ENCODE results near the gene ARHGEF4.
"Not testable (repeated sequence)": the region's sequence is repeated elsewhere in the genome, so short reads cannot be mapped to it uniquely, and the experiment has no call there.

The ARHGEF4 gene

GRCh38 chr2:130898553-130898952 lies 61.8 kb downstream of the ARHGEF4 start:
- H3K9me3 Mint-ChIP-seq = peaks cover 0 to 6% of the 10 kb centered on the region in 2 donors
- ATAC-seq (no peak), DNase-seq (no peak)
- H3K27ac Mint-ChIP-seq = no peak overlapping the region
- no peaks in the 10 kb centered on the region for H3K4me1 Mint-ChIP-seq
- H3K27me3 Mint-ChIP-seq = peaks cover 23% of the 10 kb centered on the region
- no peak overlapping the region for H3K4me3 Mint-ChIP-seq

GRCh38 chr2:130899306-130899705 lies 62.6 kb downstream of the ARHGEF4 start:
- no peak for ATAC-seq
- Mint-ChIP-seq H3K4me3 (no peak overlapping the region), H3K27ac (no peak overlapping the region), H3K27me3 (peaks cover 18% of the 10 kb centered on the region), H3K9me3 (peaks cover 0 to 6% of the 10 kb centered on the region in 2 donors), H3K4me1 (no peaks in the 10 kb centered on the region)
- no peak for DNase-seq

- no peaks in the 10 kb centered on the region for H3K4me1 Mint-ChIP-seq
- no peaks in the 10 kb centered on the region for H3K9me3 Mint-ChIP-seq
- no peak overlapping the region for H3K27ac Mint-ChIP-seq
- DNase-seq = no peak
- no peak for ATAC-seq
- peaks cover 18% of the 10 kb centered on the region for H3K27me3 Mint-ChIP-seq
- H3K4me3 Mint-ChIP-seq = no peak overlapping the region
Measured at GRCh38 chr2:130901061-130901460, 64.3 kb downstream of the ARHGEF4 start.

- ATAC-seq = not testable (repeated sequence)
Measured at GRCh38 chr2:130901626-130902025, 64.9 kb downstream of the ARHGEF4 start.

DNA sequence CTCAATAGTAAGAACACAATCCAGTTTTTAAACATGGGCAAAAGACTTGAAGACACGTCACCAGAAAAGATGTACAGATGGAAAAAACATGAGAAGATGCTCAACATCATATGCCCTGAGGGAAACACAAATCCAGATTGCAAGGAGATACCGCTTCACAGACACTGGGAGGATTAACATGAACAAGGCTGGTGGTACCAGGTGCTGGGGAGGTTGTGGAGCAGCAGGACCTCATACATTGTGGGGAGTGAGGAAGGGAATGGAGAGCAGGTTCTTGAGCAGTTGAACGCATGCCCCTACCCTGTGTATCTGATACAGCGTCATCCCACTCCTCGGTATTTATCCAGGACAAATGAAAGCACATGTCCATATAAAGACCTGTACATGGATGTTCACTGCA lies 72.1 kb downstream of the ARHGEF4 start:
- Mint-ChIP-seq H3K4me1 (no peaks in the 10 kb centered on the region), H3K27ac (no peak overlapping the region), H3K27me3 (peaks cover 31% of the 10 kb centered on the region), H3K4me3 (no peak overlapping the region), H3K9me3 (no peaks in the 10 kb centered on the region)
- no peak for DNase-seq
- no peak for ATAC-seq

More at GRCh38 chr2:130901626-130902025, 64.9 kb downstream of the ARHGEF4 start:
- H3K27ac Mint-ChIP-seq, H3K4me1 Mint-ChIP-seq, H3K9me3 Mint-ChIP-seq, DNase-seq, H3K4me3 Mint-ChIP-seq: not testable (repeated sequence)
- peaks cover 18% of the 10 kb centered on the region for H3K27me3 Mint-ChIP-seq

DNA sequence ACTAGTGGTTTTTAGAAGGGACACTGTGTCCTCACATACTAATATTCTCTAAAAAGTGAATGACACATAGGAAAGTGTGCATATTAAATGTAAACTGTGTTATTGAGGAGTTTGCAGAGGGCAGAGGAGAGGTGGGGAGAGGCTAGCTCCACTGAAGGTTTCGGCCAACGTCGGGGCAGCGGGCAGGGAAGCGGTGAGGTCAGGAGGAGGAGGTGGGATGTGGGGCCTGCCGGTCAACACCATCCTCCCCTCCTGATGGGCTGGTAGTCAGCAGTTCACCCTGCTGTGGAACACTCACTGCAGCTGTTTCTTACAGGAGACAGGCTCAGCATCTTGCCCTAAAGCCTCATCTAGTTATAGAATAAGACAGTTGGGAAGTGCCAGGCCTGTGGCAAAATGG lies 74.2 kb downstream of the ARHGEF4 start:
- Mint-ChIP-seq H3K27ac (no peak overlapping the region), H3K4me1 (no peaks in the 10 kb centered on the region), H3K27me3 (peaks cover 50% of the 10 kb centered on the region), H3K4me3 (no peak overlapping the region), H3K9me3 (no peaks in the 10 kb centered on the region)
- DNase-seq = no peak
- ATAC-seq = no peak

- Mint-ChIP-seq H3K4me1 (no peaks in the 10 kb centered on the region), H3K27ac (no peak overlapping the region), H3K9me3 (no peaks in the 10 kb centered on the region), H3K4me3 (no peak overlapping the region), H3K27me3 (peaks cover 54% of the 10 kb centered on the region)
- ATAC-seq (no peak), DNase-seq (no peak)
Measured at GRCh38 chr2:130911482-130911881, 74.8 kb downstream of the ARHGEF4 start.

DNA sequence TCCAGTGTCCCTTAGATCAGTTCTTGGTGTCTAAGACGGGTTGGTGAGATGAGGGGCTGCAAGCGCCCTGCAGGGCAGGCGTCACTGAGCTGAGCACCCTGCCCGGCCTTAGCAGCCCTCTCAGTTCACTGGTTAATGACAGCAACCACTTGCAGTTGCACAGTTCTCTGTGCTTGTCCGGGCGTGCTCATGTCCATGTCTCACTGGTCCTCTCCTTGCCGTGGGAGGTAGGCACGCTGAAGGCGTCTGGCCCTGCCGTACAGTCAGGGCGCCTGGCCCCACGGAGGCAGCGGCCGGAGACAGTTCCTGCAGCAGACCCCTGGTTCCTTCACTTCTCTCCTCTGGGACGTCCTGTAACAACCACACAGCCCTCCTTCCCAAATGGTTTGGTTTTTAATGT lies 75.3 kb downstream of the ARHGEF4 start:
- DNase-seq = no peak
- Mint-ChIP-seq H3K9me3 (no peaks in the 10 kb centered on the region), H3K27me3 (peaks cover 60% of the 10 kb centered on the region), H3K4me1 (no peaks in the 10 kb centered on the region), H3K27ac (peak overlapping the region; percentile 3 to 42), H3K4me3 (no peak overlapping the region)
- ATAC-seq = no peak

- ATAC-seq (no peak), DNase-seq (no peak)
- no peaks in the 10 kb centered on the region for H3K9me3 Mint-ChIP-seq
- peaks cover 64% of the 10 kb centered on the region for H3K27me3 Mint-ChIP-seq
- no peaks in the 10 kb centered on the region for H3K4me1 Mint-ChIP-seq
- no peak overlapping the region for H3K4me3 Mint-ChIP-seq
- peak overlapping the region in 1 of 2 donors; percentile 3 for H3K27ac Mint-ChIP-seq
Measured at GRCh38 chr2:130912471-130912870, 75.8 kb downstream of the ARHGEF4 start.

DNA sequence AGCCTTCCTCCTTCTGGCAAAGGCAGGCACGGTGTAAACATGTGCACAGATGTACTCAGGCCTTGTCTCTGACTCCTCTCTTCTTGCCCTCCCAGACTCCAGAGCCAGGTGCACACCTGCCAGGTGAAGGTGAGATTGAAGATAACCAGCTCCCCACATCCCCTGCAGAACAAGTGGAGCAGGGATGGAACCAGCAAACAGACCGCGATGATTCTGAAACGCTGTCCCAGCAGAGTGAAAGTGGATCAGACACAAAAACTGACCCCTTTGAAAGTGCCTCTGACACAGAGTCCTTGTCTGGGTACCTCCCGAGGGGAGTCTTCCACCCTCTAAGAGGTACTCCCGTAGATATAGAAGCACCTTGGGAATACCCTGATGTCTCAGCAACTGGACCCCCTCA lies 77.2 kb downstream of the ARHGEF4 start:
- ATAC-seq (no peak), DNase-seq (no peak)
- Mint-ChIP-seq H3K27ac (peak overlapping the region in 1 of 2 donors; percentile 78), H3K9me3 (no peaks in the 10 kb centered on the region), H3K4me1 (no peaks in the 10 kb centered on the region), H3K27me3 (peaks cover 64% of the 10 kb centered on the region), H3K4me3 (no peak overlapping the region)

DNA sequence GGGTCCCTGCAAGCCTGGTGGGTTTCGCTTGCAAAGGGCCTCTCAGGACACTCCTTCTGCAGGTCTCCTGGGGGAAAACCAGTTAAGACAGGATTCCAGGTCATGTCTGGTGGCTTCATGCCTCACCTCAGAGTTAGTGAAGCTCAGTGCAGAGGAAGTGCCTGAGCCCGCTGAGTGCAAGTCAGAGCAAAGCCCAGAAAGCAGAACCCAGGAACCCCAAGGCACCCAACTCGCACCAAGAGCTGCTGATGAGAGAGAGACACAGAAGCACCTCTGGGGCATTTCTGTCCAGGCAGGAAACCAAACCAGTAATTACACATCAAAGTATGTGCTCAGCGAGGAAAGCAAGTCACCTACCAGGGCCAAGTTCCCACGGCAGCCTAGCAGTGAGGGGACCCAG lies 78.4 kb downstream of the ARHGEF4 start:
- Mint-ChIP-seq H3K4me1 (no peaks in the 10 kb centered on the region), H3K27me3 (peaks cover 55% of the 10 kb centered on the region), H3K27ac (no peak overlapping the region), H3K9me3 (no peaks in the 10 kb centered on the region), H3K4me3 (no peak overlapping the region)
- ATAC-seq = no peak
- DNase-seq = no peak

DNA sequence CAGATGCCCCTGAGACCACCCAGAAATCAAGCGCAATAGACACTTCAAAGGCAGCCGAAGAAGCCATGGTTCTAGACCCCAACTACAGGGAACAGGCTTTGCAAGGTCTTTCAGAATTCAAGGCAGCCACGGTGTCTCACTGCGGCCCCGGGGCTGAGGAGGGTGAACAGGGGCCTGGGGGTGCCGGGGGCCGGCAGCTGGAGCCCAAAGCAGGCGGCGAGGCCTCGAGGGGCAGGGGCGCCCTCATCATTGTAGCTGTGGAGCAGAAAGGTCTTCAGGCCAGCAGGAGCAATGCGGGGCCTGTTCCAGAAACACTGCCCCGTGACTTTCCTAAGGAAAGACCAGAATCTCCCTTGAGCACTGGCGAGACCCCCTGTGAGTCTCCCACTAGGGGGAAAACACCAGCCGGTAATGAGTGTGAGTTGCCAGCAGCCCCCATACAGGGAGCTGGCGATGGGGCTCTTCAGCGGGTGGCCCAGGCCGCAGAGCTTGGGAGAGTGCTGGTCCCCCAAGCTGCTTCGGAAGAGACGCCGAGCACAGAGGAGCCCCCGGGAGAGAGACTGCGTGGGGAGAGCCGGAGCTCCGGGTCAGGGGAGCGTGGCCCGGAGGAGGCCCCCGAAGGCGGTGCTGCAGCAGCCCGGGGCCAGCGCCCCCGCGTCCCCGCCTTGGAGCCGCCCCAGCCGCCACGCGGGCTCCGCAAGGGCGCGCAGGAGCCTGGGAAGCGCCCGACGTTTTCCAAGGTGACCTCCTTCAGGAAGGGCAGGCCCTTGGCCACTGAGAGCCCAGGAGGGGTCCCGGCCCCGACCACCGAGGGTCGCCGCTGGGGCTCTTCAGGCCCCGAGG lies 79.1 kb downstream of the ARHGEF4 start:
- no peak overlapping the region for H3K4me3 Mint-ChIP-seq
- H3K27ac Mint-ChIP-seq = no peak overlapping the region
- H3K9me3 Mint-ChIP-seq = no peaks in the 10 kb centered on the region
- no peak for DNase-seq
- H3K27me3 Mint-ChIP-seq = peaks cover 55% of the 10 kb centered on the region
- no peak for ATAC-seq
- H3K4me1 Mint-ChIP-seq = no peaks in the 10 kb centered on the region

DNA sequence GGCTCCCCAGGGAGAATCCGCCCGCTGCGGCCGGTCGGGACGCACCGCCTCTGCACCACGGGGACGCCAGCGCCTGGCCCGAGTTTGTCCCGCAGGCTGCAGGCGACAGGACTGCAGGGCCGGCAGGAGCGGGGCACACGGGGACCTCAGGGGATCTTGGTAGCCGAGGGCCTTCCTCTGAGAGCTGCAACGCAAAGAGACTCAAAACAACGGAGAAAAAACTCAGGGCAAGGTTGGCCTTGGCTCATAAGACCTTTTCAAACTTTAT lies 79.7 kb downstream of the ARHGEF4 start:
- DNase-seq (no peak), ATAC-seq (no peak)
- Mint-ChIP-seq H3K27ac (no peak overlapping the region), H3K9me3 (no peaks in the 10 kb centered on the region), H3K27me3 (peaks cover 55% of the 10 kb centered on the region), H3K4me3 (no peak overlapping the region), H3K4me1 (no peaks in the 10 kb centered on the region)

- Mint-ChIP-seq H3K27ac (no peak overlapping the region), H3K4me1 (no peaks in the 10 kb centered on the region), H3K9me3 (no peaks in the 10 kb centered on the region), H3K27me3 (peaks cover 51% of the 10 kb centered on the region), H3K4me3 (no peak overlapping the region)
- DNase-seq = no peak
- no peak for ATAC-seq
Measured at GRCh38 chr2:130917006-130917688, 80.4 kb downstream of the ARHGEF4 start.

DNA sequence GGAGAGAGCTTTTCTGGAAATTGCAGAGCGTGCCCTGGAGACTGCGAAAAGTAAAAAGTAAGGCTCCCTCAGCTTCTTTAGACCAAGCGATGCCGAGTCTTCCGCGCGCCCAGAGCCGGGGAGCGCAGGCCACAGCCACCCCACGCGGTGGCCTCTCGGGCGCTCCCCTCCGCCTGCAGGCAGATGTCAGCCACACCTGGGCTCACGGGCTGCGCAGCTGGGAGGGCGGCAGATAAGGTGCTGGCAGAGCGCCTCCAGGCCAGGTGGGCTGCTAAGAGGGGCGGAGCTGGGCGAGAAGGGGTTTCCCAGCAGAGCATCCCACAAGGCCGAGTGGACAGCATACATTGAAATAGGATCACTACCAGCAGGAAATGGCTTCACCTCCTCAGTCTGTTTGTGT lies 81.7 kb downstream of the ARHGEF4 start:
- no peaks in the 10 kb centered on the region for H3K4me1 Mint-ChIP-seq
- DNase-seq (no peak), ATAC-seq (no peak)
- H3K9me3 Mint-ChIP-seq = no peaks in the 10 kb centered on the region
- no peak overlapping the region for H3K4me3 Mint-ChIP-seq
- no peak overlapping the region for H3K27ac Mint-ChIP-seq
- peaks cover 47% of the 10 kb centered on the region for H3K27me3 Mint-ChIP-seq

GRCh38 chr2:130920415-130921163 lies 83.9 kb downstream of the ARHGEF4 start:
- ATAC-seq (no peak), DNase-seq (peak; percentile 24 to 30)
- H3K9me3 Mint-ChIP-seq = no peaks in the 10 kb centered on the region
- H3K27me3 Mint-ChIP-seq = peaks cover 34% of the 10 kb centered on the region
- no peak overlapping the region for H3K27ac Mint-ChIP-seq
- H3K4me1 Mint-ChIP-seq = no peaks in the 10 kb centered on the region
- H3K4me3 Mint-ChIP-seq = no peak overlapping the region
